Coronary artery (tissue), 2 donors: ENCODE results near the gene POMT1.

Experiments used
- DNase-seq: peaks from one replicate; pipeline ENCODE4 v3.0.0-alpha.2; 2017; ENCODE audit warnings: low spot score
- H3K27ac ChIP-seq, 2 donors: fragments of 200-600 bp; sonication (generic); one replicate each; pipeline ENCODE4 v1.5.1; 2016 to 2019
- H3K4me3 ChIP-seq: fragments of 200-600 bp; sonication (generic); 2 replicates; pipeline ENCODE4 v1.5.1; 2016; ENCODE audit warnings: mild to moderate bottlenecking, moderate library complexity
- TF ChIP-seq, protein P1 (sequence below): fragments of 200-600 bp; sonication (generic); IDR thresholded peaks from one replicate; pipeline ENCODE4 v1.5.1; 2019; ENCODE audit warnings: antibody characterized with exemption

POMT1 gene

DNA sequence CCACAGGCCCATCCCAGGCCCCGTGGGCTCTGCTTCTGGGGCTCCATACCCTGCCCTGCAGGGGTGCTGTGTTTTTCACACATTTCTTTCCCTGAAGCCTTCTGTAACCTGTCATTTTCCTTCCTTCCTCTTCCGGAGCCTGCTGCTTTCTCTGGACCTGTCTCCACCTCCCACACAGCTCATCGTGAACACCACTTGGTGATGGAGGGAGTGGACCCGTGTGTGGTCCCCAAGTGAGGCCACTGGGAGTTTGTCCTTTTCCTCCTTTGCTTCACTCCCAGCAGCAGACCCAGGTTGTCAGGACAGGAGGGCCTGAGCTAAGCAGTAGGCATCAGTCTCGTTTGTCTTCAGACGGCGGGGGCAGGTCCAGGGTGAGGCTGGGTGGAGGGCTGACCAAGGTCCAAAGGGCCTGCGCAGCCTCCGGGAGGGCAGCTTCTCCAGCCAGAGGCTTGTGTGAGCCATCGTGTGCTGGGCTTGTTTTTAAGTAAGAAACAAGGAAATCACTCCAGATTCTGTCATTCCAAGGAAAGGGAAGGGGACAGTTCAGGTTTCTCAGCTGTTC lies 5.8 kb upstream of the POMT1 start:
- TF ChIP-seq, protein P1, sequence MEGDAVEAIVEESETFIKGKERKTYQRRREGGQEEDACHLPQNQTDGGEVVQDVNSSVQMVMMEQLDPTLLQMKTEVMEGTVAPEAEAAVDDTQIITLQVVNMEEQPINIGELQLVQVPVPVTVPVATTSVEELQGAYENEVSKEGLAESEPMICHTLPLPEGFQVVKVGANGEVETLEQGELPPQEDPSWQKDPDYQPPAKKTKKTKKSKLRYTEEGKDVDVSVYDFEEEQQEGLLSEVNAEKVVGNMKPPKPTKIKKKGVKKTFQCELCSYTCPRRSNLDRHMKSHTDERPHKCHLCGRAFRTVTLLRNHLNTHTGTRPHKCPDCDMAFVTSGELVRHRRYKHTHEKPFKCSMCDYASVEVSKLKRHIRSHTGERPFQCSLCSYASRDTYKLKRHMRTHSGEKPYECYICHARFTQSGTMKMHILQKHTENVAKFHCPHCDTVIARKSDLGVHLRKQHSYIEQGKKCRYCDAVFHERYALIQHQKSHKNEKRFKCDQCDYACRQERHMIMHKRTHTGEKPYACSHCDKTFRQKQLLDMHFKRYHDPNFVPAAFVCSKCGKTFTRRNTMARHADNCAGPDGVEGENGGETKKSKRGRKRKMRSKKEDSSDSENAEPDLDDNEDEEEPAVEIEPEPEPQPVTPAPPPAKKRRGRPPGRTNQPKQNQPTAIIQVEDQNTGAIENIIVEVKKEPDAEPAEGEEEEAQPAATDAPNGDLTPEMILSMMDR, result no peak
- no peak overlapping the region for H3K27ac ChIP-seq
- no peak for DNase-seq
- H3K4me3 ChIP-seq, result no peak overlapping the region

DNA sequence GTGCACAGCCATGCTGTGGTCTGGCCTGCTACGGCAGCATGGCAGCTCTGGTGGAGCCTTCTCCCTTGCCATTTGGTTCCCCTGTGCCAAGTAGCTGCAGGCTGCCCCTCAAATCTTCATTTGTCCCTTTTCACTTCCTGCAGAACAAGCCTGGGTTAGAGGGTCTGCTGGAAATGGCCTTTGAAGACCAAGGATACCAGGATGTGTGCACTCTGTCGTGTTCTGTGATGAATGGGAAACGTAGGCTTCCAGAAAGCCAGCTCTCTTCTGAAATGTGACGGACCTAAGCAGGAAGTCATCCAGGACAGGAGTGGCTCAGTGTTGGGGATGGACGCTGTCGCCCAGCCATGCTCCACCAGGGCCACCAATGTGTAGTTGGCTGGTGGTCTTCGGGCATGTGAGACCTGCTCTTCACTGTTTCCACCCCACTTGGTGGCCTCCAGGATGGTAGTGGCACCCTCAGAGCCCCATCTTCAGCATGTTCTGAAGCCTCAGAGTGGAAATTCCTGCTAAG lies 3.4 kb upstream of the POMT1 start:
- no peak overlapping the region for H3K27ac ChIP-seq
- no peak overlapping the region for H3K4me3 ChIP-seq
- DNase-seq, result no peak
- TF ChIP-seq, protein P1, result no peak

DNA sequence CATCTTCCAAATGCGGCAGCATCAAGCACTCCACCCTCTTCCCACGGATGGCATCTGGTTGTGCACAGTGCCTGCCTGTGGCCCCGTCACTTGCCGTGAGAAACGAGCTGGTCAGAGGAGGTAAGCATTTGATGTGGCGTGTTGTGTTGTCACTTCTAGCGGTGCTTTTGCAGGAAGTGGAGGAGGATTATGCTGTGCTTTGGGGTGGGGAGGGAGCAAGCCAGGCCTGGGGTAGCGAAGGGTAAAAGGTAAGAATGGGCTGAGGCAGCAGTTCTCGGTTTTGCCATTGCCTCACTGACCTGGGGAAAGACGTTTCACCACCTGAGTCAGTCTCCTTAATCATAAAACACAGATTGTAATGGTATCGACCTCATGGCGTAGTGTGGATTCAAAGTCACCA lies 2.3 kb upstream of the POMT1 start:
- TF ChIP-seq, protein P1, result no peak
- no peak overlapping the region for H3K27ac ChIP-seq
- DNase-seq, result no peak

DNA sequence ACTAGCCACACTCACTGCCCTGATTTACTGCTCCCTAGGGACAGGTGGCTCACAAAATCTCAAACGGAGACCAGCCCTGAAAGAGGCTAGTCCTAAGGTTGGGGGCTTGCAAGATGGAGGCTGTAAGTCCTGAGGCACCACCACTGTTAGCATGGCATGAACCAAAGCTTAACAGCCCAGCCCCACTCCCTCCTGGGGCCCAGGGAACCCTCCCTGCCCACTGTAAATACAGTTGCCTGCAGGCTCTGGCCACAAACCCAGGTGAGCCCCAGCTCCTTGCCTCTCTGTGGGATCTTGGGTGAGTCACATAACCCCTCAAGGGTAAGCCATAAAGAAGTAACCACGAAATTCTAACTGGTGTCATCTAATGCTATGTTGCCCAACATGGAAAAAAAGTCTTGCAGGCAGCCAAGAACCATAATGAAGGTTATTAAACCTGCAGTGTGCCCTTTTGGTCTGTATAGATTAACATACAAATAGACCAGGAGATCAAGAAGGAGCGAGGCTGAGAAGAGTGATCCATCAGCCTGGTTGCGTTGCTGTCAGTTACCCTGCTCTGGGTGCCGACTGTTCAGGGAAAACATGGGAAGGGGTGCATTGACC lies 1.7 kb upstream of the POMT1 start:
- Histone ChIP-seq H3K4me3 (no peak overlapping the region), H3K27ac (no peak overlapping the region)
- TF ChIP-seq, protein P1, result no peak
- DNase-seq, result no peak

More for the DNA sequence above, 2.3 kb upstream of the POMT1 start:
- no peak overlapping the region for H3K4me3 ChIP-seq

DNA sequence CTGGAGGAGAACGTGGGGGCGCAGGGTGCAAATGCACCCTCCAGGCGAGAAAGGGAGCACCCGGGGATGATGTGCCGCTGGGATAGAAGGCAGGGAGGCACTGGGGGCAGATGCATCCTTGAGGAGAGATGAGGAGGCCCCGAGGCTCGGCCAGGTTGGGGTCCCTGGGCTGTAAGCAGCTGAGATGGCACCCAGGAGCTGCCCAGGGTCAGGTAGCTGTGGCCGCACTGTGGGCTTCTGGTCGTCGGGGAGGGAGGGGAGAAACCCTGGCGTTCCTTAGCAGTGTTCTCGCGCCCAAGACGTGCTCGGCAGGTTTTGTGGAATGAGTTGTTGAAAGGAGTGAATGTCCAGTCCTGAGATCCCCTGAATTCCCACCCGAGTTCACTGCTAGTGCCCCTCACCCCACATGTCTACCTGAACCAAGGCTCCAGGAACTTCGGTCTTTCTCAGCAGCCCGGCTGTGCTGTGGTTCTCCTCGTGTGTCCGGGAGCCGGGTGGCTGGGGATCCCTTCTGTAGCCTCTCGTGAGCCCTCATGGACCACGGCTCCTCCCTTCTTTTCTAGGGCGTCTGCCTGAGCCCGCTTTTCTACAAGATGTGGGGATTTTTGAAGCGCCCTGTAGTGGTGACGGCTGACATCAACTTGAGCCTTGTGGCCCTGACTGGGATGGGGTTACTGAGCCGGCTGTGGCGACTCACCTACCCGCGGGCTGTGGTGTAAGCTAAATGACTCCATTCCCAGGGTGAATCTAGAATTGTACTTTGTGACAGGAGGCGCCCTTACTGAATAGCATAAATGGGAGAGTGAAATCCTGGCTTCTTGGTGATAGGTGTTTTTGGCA lies 1.1 kb downstream of the POMT1 start:
- no peak for DNase-seq
- Histone ChIP-seq H3K27ac (peak overlapping the region in 1 of 2 donors; percentile 79), H3K4me3 (peak overlapping the region; percentile 97)
- TF ChIP-seq, protein P1, result no peak

DNA sequence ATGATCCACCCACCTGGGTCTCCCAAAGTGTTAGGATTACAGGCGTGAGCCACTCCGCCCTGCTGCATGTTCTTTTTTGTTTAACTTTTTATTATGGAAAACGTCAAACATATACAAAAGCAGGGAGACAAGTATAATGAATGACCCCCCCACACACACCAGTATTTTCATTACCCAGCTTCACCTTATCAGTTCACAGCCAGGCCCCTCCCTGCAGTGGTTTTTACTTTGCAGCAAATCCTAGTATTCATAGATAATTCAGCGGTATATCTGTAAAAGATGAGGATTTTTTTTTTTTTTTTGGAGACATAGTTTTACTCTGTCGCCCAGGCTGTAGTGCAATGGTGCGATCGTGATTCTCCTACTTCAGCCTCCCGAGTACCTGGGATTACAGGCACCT lies 2.3 kb downstream of the POMT1 start:
- TF ChIP-seq, protein P1, result no peak
- no peak overlapping the region for H3K27ac ChIP-seq
- no peak overlapping the region for H3K4me3 ChIP-seq
- DNase-seq, result no peak
